Activated CD8-positive, alpha-beta memory T cell treated with anti-CD3 and anti-CD28 coated beads for 4 hours (primary cell): ENCODE measurements around the gene PHGDH.
A peak's percentile ranks its signal among the peaks of the same experiment; 100 is the strongest.
"Not testable (repeated sequence)": the region's sequence is repeated elsewhere in the genome, so short reads cannot be mapped to it uniquely, and the experiment has no call there.

Source experiments
- DNase-seq, 2 donors: peaks; one replicate each; pipeline ENCODE4 v3.0.0-alpha.2; 2020; ENCODE audit warnings: low read depth in 2 of 2

Gene PHGDH

GRCh38 chr1:119700326-119700725, 11.4 kb upstream of the PHGDH start:
- no peak for DNase-seq

DNA sequence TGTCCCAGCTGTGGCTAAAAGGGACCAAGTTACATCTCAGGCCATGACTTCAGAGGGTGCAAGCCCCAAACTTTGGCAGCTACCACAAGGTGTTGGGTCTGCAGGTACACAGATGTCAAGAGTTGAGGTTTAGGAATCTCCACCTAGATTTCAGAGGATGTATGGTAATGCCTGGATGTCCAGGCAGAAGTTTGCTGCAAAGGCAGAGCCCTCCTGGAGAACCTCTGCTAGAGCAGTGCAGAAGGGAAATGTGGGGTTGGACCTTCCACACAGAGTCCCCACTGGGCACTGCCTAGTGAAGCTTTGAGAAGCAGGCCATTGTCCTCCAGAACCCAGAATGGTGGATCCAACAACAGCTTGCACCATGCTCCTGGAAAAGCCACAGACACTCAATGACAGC, 10.1 kb upstream of the PHGDH start:
- DNase-seq, result no peak

- DNase-seq, result no peak
These were observed 9.3 kb upstream of the PHGDH start for GRCh38 chr1:119702384-119702783.

DNA sequence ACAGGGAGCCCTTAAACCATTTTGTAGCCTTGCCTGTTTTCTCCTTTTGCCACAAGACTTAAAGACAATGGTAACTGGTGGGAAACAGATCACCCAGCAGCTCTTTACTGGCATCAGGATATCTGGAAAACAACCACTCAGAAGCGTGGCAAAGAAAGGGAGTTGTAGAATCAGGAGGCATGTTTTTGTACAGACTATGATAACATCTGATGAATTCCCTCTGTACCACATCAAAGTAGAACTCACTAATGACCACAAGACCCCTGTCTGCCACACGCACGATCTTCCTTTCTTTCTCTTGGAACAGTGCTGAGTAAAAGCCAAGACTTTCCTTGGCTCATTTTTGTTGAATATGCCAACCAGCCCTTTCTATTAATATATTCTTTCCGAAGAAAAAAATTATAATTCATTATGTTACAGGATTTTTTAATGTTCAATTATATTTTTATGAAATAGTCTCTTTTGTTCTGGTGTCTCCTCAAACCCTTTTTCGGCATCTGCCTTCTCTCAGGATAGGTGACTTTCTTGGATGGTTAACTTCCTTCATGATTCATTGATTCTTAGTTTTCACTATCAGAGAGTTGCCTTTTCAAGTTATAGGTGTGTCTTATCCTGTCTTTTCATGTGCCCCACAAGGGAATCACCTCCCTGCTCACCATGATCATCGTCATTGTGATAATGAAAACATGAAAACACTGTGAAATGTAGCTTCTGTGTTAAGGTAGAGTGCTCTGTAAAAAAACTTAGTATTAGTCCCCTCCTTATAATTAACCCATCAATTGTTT, 7.9 kb upstream of the PHGDH start:
- no peak for DNase-seq

- DNase-seq, result not testable (repeated sequence)
These were observed 5.1 kb upstream of the PHGDH start for GRCh38 chr1:119706599-119706998.

DNA sequence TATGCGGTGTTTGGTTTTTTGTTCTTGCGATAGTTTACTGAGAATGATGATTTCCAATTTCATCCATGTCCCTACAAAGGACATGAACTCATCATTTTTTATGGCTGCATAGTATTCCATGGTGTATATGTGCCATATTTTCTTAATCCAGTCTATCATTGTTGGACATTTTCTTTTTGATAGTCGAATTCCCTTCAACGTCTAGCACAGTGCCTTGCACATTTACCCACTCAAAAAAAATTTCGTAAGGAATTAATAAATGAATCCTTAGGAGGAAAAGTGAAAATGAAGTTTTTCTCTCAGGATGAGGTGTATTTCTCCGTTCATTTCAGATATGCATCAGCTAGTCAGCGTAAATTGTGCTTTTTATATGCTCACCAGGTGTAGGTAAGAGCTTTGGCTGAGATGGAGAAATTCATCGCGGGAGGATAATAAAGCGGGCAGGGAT, 354 bp upstream of the PHGDH start:
- DNase-seq, result not testable (repeated sequence)

DNA sequence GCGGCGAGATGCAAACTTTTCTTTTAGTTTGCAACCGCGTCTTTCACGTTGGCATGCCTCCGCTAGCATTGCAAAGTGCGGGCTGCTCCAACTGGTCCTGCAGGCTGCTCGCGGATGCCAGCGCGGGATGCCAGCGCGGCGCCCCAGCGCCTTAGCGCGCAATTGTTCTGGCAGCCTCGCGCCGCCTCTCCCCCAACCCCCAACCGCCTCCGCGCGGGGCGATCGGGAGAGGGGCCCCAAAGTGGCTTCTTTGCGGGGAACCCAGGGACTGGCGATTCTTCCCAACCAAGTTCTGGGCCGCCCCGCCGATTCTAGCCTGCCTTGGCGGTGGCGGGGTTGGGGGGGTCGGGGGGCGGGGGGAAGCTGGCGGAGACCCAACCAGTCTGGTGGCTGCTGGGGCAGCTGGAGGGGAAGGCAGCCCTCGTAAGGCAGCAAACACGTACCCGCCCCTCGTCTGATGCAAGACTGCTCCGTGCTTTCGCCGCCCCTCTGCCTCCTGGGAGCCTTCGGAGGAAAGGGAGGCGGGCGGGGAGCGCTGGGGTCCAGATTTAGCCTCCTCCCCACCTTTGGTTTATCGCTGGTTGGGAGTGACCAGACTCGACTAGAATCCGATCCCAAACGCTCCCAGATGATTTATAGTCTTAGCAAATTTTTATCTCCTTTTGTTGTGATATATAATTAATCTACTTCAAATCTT, 756 bp downstream of the PHGDH start:
- peak; percentile 24 to 27 for DNase-seq

DNA sequence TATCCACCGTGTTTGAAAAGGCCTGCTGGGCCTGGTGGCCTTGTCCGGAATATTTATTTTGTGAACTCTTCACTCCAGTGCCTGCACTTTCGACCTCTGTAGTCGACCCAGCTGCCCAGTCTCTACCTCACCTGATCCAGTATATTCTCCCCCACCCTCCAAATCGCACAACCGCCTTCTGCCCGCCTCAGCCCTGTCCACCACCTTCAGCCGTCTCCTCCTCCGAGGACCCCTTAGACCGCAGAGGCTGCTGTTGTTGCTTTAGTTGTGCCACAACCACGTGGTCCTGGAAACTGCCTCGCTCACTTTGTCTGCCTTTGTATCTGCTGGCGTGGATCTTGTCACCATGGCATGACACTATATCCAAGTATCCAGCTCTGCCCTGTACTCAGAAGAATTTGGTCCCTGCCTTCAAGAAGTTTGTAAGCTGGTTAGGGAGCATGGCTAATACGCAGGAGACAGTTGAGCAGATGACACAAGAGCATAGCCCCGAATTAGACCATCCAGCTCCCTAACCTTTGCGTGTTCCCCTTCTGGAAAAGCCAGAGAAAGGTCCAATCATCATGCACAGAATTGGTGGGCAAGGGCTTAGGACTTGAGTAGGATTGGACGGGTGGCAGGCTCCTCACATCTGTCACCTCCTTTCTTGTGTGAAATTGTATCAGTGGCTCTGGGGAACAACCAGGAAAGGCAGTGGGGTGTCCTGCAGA, 1.5 kb downstream of the PHGDH start:
- DNase-seq, result no peak

- DNase-seq, result no peak
These were observed 2.2 kb downstream of the PHGDH start for GRCh38 chr1:119713749-119714456.

DNA sequence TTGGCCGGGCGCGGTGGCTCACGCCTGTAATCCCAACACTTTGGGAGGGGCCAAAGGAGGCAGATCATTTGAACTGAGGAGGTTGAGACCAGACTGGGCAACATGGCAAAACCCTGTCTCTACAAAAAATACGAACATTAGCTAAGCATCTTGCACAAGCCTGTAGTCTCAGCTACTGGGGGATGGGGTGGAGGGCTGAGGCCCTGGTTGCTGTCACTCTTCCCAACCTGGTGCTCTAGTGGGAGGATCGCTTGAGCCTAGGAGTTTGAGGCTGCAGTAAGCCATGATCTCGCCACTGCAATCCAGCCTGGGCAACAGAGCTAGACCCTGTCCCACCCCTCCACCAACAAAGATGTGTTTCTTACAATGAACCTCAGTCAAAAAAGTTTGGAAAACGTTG, 2.8 kb downstream of the PHGDH start:
- DNase-seq, result no peak

- no peak for DNase-seq
These were observed 3.8 kb downstream of the PHGDH start for GRCh38 chr1:119715542-119715941.

- DNase-seq, result no peak
These were observed 6.7 kb downstream of the PHGDH start for GRCh38 chr1:119718409-119718808.

DNA sequence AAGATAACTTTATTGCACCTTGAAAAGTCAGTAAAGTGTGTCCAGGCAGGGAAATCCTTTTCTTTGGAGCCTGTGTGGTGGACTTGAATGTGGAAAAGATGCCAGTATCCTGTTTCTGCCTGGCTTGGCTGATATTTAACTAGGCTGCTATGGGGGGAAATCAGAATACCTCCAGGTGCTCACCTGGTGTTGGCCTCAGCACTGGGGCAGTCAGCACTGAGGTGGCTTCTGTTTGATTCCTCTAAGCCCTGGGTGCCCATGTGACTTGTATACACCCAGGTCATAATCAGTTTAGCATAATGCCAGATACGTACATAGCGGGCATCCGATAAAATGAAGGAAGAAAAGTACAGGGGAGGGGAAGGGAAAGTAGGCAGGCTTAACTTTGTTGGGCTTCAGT, 7.2 kb downstream of the PHGDH start:
- DNase-seq, result no peak

DNA sequence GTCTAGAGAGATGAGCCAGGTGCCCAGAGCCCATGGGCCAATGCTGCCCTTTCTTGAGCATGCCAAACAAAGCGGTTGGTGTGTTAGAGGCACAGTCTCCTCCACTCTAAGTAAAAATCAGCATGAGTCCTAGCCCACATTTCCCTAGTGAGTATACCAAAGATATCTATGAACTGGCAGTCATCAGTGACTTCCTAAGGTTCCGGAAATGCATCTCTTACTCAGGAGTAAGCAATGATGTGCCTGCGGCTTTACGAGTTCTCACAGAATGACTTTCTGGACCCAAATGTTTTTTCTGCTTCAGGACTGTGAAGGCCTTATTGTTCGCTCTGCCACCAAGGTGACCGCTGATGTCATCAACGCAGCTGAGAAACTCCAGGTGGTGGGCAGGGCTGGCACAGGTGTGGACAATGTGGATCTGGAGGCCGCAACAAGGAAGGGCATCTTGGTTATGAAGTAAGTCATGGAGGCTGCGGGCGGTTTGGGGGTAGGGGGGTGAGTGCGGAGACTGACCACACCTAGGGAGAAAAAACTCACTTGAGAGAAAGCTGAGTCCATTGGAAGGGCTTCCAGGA, 9.2 kb downstream of the PHGDH start:
- DNase-seq, result no peak

GRCh38 chr1:119721896-119722295, 10.2 kb downstream of the PHGDH start:
- DNase-seq, result no peak

- DNase-seq, result no peak
These were observed 13.0 kb downstream of the PHGDH start for GRCh38 chr1:119724611-119725218.

DNA sequence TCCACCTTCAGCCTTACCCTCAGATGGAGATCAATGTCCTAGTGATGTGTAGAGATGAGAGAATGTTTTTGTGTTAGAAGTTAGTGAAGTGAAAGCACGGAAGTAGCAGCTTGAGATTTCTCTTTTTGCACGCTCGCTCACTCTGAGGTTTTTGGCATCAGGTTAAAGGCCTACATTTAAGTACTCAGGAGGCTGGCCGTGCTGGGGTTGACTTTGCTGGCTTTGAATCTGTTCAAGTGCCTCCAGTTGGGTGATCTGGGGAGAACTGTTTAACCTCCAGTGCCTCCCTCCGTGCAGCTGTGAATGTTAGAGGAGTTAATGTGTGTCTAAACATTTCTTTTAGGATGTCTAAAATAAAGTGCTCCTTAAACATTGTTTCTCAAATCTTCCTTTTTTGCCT, 13.9 kb downstream of the PHGDH start:
- DNase-seq, result no peak

DNA sequence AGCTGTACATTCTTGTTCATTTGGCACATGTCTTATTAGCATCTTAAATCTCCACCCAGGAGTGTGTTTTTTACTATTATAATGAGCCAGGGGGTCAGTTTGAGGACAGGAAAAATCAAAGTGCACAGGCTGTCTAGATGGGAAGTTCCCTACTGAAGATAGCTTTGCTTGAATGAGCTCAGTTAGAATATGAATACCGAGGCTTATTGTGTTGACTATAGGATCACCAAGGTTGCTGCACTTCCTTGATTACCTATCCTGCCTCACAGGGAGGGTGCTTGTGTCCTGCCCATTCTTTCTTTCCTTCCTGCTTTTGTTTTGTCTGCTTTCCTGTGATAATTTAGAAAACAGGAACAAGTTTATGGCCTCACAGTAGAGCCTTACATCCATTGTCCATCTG, 16.3 kb downstream of the PHGDH start:
- DNase-seq, result no peak

- no peak for DNase-seq
These were observed 17.3 kb downstream of the PHGDH start for GRCh38 chr1:119729044-119729443.

DNA sequence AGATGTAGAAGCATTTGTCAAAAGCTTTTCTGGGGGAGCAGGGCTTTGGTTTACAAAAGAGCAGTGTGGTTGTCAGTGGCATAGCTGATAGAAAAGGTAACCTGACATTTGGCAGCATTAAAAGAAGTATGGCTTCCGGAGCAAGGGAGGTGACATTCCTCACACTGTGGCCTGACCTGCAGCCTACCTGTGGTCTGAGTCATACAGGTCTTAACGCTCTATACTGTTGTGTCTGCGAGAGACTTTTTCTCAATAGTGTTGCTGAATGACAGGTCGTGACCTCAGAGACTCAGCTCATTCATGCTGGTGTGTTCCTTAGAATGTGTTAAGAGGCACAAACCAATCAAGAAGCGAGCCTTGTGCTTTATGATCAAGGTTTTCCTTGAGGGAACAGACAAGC, 19.3 kb downstream of the PHGDH start:
- no peak for DNase-seq

DNA sequence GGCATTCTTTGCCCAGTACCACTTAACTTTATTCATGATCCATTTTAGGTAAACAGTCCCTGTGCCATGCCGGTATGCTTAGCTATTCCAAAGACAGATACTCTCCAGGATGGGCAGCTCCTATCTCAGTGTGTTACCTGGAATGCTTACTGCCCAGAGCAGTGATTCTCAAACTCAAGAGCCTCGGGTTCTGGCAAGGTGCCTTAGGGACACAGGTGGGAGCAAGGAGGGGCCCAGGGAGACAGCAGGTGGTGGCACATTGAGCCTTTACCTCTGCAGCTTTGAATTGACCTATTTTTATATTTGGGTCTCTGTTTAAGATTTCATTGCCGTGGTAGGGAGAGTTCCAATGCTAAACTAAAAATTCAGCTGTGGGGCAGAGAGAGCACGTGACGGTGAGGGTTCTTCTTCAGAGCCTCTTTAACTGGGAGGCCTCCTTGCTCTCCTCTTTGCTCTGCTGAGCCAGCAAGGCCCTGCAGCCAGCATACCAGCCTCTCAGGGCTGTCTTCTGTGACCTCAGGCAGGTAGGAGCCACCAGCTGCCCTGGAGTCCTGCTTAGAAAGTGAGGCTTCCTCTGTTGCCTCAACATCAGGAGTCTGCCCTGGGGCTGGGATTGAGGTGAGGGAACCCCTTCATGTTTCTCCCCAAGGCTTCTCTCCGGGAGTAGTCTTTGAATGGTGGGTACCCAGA, 20.2 kb downstream of the PHGDH start:
- DNase-seq, result no peak
